NCI-H128 (cell line): ENCODE results near the gene LRFN4.

Source experiments
- DNase-seq: peaks from one replicate; lab custom pipeline; 2025; ENCODE audit not compliant: unreplicated experiment; lab: John Stamatoyannopoulos, UW

The LRFN4 gene

GRCh38 chr11:66888282-66888681 is 31.4 kb downstream of the LRFN4 start:
- DNase-seq, result no peak

- no peak for DNase-seq
Observed at GRCh38 chr11:66889960-66890359, 33.1 kb downstream of the LRFN4 start.

GRCh38 chr11:66891851-66892660 is 35.2 kb downstream of the LRFN4 start:
- DNase-seq, result no peak

- DNase-seq, result no peak
Observed at GRCh38 chr11:66892911-66893310, 36.0 kb downstream of the LRFN4 start.

GRCh38 chr11:66894141-66894540 is 37.3 kb downstream of the LRFN4 start:
- DNase-seq, result no peak

GRCh38 chr11:66901964-66902390 is 45.1 kb downstream of the LRFN4 start:
- no peak for DNase-seq

GRCh38 chr11:66902486-66903177 is 45.8 kb downstream of the LRFN4 start:
- no peak for DNase-seq

GRCh38 chr11:66904055-66904454 is 47.2 kb downstream of the LRFN4 start:
- DNase-seq, result no peak

- DNase-seq, result no peak
Observed at GRCh38 chr11:66904561-66904960, 47.7 kb downstream of the LRFN4 start.

GRCh38 chr11:66904981-66905521 is 48.2 kb downstream of the LRFN4 start:
- DNase-seq, result no peak

- no peak for DNase-seq
Observed at GRCh38 chr11:66905631-66906030, 48.8 kb downstream of the LRFN4 start.

GRCh38 chr11:66906061-66906733 is 49.3 kb downstream of the LRFN4 start:
- no peak for DNase-seq

GRCh38 chr11:66907751-66908630 is 51.1 kb downstream of the LRFN4 start:
- DNase-seq, result no peak

GRCh38 chr11:66909181-66909580 is 52.3 kb downstream of the LRFN4 start:
- DNase-seq, result no peak

- no peak for DNase-seq
Observed at GRCh38 chr11:66910016-66910415, 53.2 kb downstream of the LRFN4 start.
